Measurements from ENCODE around the gene RAD51B.

The RAD51B gene

GRCh38 chr14:68173227-68173972, 353.8 kb downstream of the RAD51B start:
- ChIA-PET CTCF (interaction anchor here (0.6 kb wide), 1 partner anchor 13 kb away, joined by 3 read pairs; no protein-coding TSS in a partner anchor), POLR2A (no interaction called here)
- no peak overlapping the region for H3K27ac ChIP-seq (ENCODE audit: extremely low read depth, low read depth, low read length)
- no peaks in the 10 kb centered on the region for H3K36me3 ChIP-seq (ENCODE audit: control insufficient read depth in 2 of 2, insufficient read depth in 1 of 2, low read length in 2 of 2)
- no peaks in the 10 kb centered on the region for H3K9me3 ChIP-seq (ENCODE audit: control insufficient read depth, insufficient read depth, low read depth, low read length)
- no peak for TF ChIP-seq ZNF560 (tag by site-specific recombination; IDR thresholded peaks at IDR 0.05; ENCODE audit: borderline replicate concordance)
- no peak for TF ChIP-seq SETDB1 (IDR thresholded peaks at IDR 0.05; ENCODE audit: insufficient read length, low read length)
- no peak for TF ChIP-seq ZNF549 (tag by site-specific recombination; IDR thresholded peaks at IDR 0.05)
- no peak for TF ChIP-seq ZNF677 (tag by site-specific recombination; IDR thresholded peaks at IDR 0.05)
- H3K4me3 ChIP-seq (ENCODE audit: low read depth, low read length): no peak overlapping the region
- H3K4me1 ChIP-seq (ENCODE audit: control insufficient read depth, insufficient read depth, low read length): peaks cover 14% of the 10 kb centered on the region

- Histone ChIP-seq H3K36me3 (ENCODE audit: control insufficient read depth in 2 of 2, insufficient read depth in 1 of 2, low read length in 2 of 2) (no peaks in the 10 kb centered on the region), H3K4me3 (ENCODE audit: low read depth, low read length) (no peak overlapping the region), H3K27ac (ENCODE audit: extremely low read depth, low read depth, low read length) (no peak overlapping the region), H3K9me3 (ENCODE audit: control insufficient read depth, insufficient read depth, low read depth, low read length) (no peaks in the 10 kb centered on the region), H3K4me1 (ENCODE audit: control insufficient read depth, insufficient read depth, low read length) (peaks cover 5% of the 10 kb centered on the region)
- CTCF ChIA-PET: no interaction called here
- POLR2A ChIA-PET: no interaction called here
- TF ChIP-seq ZNF2 (tag by site-specific recombination; IDR thresholded peaks at IDR 0.05): no peak
- TF ChIP-seq ZNF155 (tag by site-specific recombination; IDR thresholded peaks at IDR 0.05): no peak
- TF ChIP-seq, protein P1, sequence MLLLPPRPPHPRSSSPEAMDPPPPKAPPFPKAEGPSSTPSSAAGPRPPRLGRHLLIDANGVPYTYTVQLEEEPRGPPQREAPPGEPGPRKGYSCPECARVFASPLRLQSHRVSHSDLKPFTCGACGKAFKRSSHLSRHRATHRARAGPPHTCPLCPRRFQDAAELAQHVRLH (tag by site-specific recombination; IDR thresholded peaks at IDR 0.05): no peak
- no peak for TF ChIP-seq PRDM10 (tag by site-specific recombination; IDR thresholded peaks at IDR 0.05)
- TF ChIP-seq ZNF544 (tag by site-specific recombination; IDR thresholded peaks at IDR 0.05): no peak
- no peak for TF ChIP-seq ZBTB49 (tag by site-specific recombination; IDR thresholded peaks at IDR 0.05; ENCODE audit: low read depth)
- no peak for TF ChIP-seq ZSCAN16 (tag by site-specific recombination; IDR thresholded peaks at IDR 0.05)
- TF ChIP-seq ZNF148 (tag by site-specific recombination; IDR thresholded peaks at IDR 0.05; ENCODE audit: borderline replicate concordance): no peak
- TF ChIP-seq ZNF791 (tag by site-specific recombination; IDR thresholded peaks at IDR 0.05): no peak
- TF ChIP-seq, protein P2, sequence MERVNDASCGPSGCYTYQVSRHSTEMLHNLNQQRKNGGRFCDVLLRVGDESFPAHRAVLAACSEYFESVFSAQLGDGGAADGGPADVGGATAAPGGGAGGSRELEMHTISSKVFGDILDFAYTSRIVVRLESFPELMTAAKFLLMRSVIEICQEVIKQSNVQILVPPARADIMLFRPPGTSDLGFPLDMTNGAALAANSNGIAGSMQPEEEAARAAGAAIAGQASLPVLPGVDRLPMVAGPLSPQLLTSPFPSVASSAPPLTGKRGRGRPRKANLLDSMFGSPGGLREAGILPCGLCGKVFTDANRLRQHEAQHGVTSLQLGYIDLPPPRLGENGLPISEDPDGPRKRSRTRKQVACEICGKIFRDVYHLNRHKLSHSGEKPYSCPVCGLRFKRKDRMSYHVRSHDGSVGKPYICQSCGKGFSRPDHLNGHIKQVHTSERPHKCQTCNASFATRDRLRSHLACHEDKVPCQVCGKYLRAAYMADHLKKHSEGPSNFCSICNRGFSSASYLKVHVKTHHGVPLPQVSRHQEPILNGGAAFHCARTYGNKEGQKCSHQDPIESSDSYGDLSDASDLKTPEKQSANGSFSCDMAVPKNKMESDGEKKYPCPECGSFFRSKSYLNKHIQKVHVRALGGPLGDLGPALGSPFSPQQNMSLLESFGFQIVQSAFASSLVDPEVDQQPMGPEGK (tag by site-specific recombination; IDR thresholded peaks at IDR 0.05): no peak
- TF ChIP-seq, protein P3, sequence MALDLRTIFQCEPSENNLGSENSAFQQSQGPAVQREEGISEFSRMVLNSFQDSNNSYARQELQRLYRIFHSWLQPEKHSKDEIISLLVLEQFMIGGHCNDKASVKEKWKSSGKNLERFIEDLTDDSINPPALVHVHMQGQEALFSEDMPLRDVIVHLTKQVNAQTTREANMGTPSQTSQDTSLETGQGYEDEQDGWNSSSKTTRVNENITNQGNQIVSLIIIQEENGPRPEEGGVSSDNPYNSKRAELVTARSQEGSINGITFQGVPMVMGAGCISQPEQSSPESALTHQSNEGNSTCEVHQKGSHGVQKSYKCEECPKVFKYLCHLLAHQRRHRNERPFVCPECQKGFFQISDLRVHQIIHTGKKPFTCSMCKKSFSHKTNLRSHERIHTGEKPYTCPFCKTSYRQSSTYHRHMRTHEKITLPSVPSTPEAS (tag by site-specific recombination; IDR thresholded peaks at IDR 0.05): no peak
- TF ChIP-seq ZNF335 (tag by site-specific recombination; conservative IDR thresholded peaks at IDR 0.05): no peak
- no peak for TF ChIP-seq CTCF (tag by site-specific recombination; IDR thresholded peaks at IDR 0.05)
- no peak for TF ChIP-seq KLF10 (tag by site-specific recombination; IDR thresholded peaks at IDR 0.05)
- TF ChIP-seq SALL2 (tag by site-specific recombination; IDR thresholded peaks at IDR 0.05; ENCODE audit: borderline replicate concordance): no peak
- TF ChIP-seq ZNF555 (tag by site-specific recombination; conservative IDR thresholded peaks at IDR 0.05): no peak
These were observed 354.9 kb downstream of the RAD51B start for GRCh38 chr14:68174446-68174845.

Data from HEK293 (cell line).